K562 treated with DMSO at 1 percent for 4 hours (cell line): ENCODE measurements around the gene VEGFB. TPM values are rescaled to one million over a fixed set of nuclear protein-coding genes. Genes with fewer than 3 reads are reported as not detected.

Experiments
- total RNA-seq: library from RNA; unstranded; fragments of 300-600 nt; gene quantifications from 2 replicates; pipeline ENCODE4 v1.2.3, GENCODE V29; 2022; ENCODE audit not compliant: insufficient read depth

VEGFB gene
- total RNA-seq = 119 and 133 TPM in 2 replicates

GRCh38 chr11:64233913-64234586 lies at the start of gene VEGFB:
Gene VEGFB (plus strand): TSS chr11:64234584. CDS start chr11:64234834, 250 bp downstream.

GRCh38 chr11:64185693-64186491 lies 48.5 kb upstream of the VEGFB start, which contains the start of gene STIP1:
Gene STIP1 (plus strand): TSS chr11:64186171. CDS start chr11:64186262, 91 bp downstream.

GRCh38 chr11:64206457-64207255 lies 27.7 kb upstream of the VEGFB start, which contains the start of gene FERMT3:
Gene FERMT3 (plus strand): TSS chr11:64206721. CDS start chr11:64207365, 644 bp downstream.

GRCh38 chr11:64225608-64226506 lies 8.5 kb upstream of the VEGFB start, which contains the start of the genes NUDT22 and TRPT1:
Gene NUDT22 (plus strand): TSS chr11:64226274. CDS start chr11:64226653, 379 bp downstream.
Gene TRPT1 (minus strand): TSS chr11:64226186. CDS start chr11:64225860, 326 bp downstream.

GRCh38 chr11:64230171-64230984 lies 4.0 kb upstream of the VEGFB start, which contains the start of gene DNAJC4:
Gene DNAJC4 (plus strand): TSS chr11:64230548. CDS start chr11:64230855, 307 bp downstream.

GRCh38 chr11:64240435-64241240 lies 6.3 kb downstream of the VEGFB start, which contains the start of gene FKBP2:
Gene FKBP2 (plus strand): TSS chr11:64241095. CDS start chr11:64242388, 1,293 bp downstream.

GRCh38 chr11:64246871-64247728 lies 12.7 kb downstream of the VEGFB start, which contains the start of gene PPP1R14B:
Gene PPP1R14B (minus strand): TSS chr11:64246943. CDS start chr11:64246673, 270 bp downstream.

GRCh38 chr11:64251016-64251752 lies 16.8 kb downstream of the VEGFB start, which contains the start of gene PLCB3:
Gene PLCB3 (plus strand): TSS chr11:64251530. CDS start chr11:64251650, 120 bp downstream.

GRCh38 chr11:64284048-64284961 lies 49.9 kb downstream of the VEGFB start, which contains the start of gene BAD:
Gene BAD (minus strand): TSS chr11:64284665. CDS start chr11:64284368, 297 bp downstream.

GRCh38 chr11:64284962-64285884 lies 50.8 kb downstream of the VEGFB start, which contains the start of gene GPR137:
Gene GPR137 (plus strand): TSS chr11:64285848. CDS start chr11:64286525, 677 bp downstream.

Other genes with a start within 250 kb of the VEGFB start
- 72.2 and 80.7 TPM in 2 replicates for gene OTUB1, start 248.1 kb upstream of the VEGFB start, total RNA-seq
- 0.28 and 0.60 TPM in 2 replicates for gene FLRT1, start 198.7 kb upstream of the VEGFB start, total RNA-seq
- 126 and 144 TPM in 2 replicates for gene MACROD1, start 68.5 kb upstream of the VEGFB start, total RNA-seq
- 278 and 310 TPM in 2 replicates for gene STIP1, start 48.4 kb upstream of the VEGFB start, total RNA-seq
- 227 and 242 TPM in 2 replicates for gene FERMT3, start 27.9 kb upstream of the VEGFB start, total RNA-seq
- gene TRPT1, start 8.4 kb upstream of the VEGFB start, total RNA-seq = 29.0 and 32.8 TPM in 2 replicates
- gene NUDT22, start 8.3 kb upstream of the VEGFB start, total RNA-seq = 68.2 and 78.4 TPM in 2 replicates
- gene DNAJC4, start 4.0 kb upstream of the VEGFB start, total RNA-seq = 68.1 and 69.1 TPM in 2 replicates
- gene FKBP2, start 6.5 kb downstream of the VEGFB start, total RNA-seq = 112 and 126 TPM in 2 replicates
- 211 and 214 TPM in 2 replicates for gene PPP1R14B, start 12.4 kb downstream of the VEGFB start, total RNA-seq
- 26.1 and 27.4 TPM in 2 replicates for gene PLCB3, start 16.9 kb downstream of the VEGFB start, total RNA-seq
- gene BAD, start 50.1 kb downstream of the VEGFB start, total RNA-seq = 77.3 and 77.9 TPM in 2 replicates
- gene GPR137, start 51.3 kb downstream of the VEGFB start, total RNA-seq = 38.8 and 45.2 TPM in 2 replicates
- gene KCNK4, start 56.7 kb downstream of the VEGFB start, total RNA-seq = not detected in 2 replicates
- gene CATSPERZ, start 65.8 kb downstream of the VEGFB start, total RNA-seq = 6.3 and 7.1 TPM in 2 replicates
- gene ESRRA, start 70.9 kb downstream of the VEGFB start, total RNA-seq = 78.5 and 98.4 TPM in 2 replicates
- 319 and 411 TPM in 2 replicates for gene TRMT112, start 83.0 kb downstream of the VEGFB start, total RNA-seq
- gene PRDX5, start 83.5 kb downstream of the VEGFB start, total RNA-seq = 455 and 541 TPM in 2 replicates
- gene CCDC88B, start 105.6 kb downstream of the VEGFB start, total RNA-seq = 19.2 and 19.4 TPM in 2 replicates
- 25.4 and 30.5 TPM in 2 replicates for gene RPS6KA4, start 124.6 kb downstream of the VEGFB start, total RNA-seq